Gastroesophageal sphincter (tissue), 3 donors: Measurements from ENCODE around the gene POU3F4.

Experiments used
- EP300 ChIP-seq: sonication (generic); formaldehyde crosslinking; IDR thresholded peaks from one replicate; pipeline ENCODE4 v1.6.1; 2017; ENCODE audit warnings: antibody characterized with exemption, mild to moderate bottlenecking
- POLR2A ChIP-seq, 2 donors: fragments of 450-650 bp; IDR thresholded peaks; one replicate each; pipeline ENCODE4 v1.6.1; 2017; ENCODE audit warnings: antibody characterized with exemption in 2 of 2, mild to moderate bottlenecking in 2 of 2, moderate library complexity in 1 of 2
- TF ChIP-seq, protein P1 (sequence below), 4 experiments: fragments of 200-600 bp in 2 of 4; fragments of 450-650 bp in 2 of 4; sonication (generic) in 1 of 4; IDR thresholded peaks; one replicate each; pipeline ENCODE4 v1.5.1; 2017 to 2019; ENCODE audit warnings: antibody characterized with exemption in 4 of 4, mild to moderate bottlenecking in 2 of 4, moderate library complexity in 2 of 4

DNA sequence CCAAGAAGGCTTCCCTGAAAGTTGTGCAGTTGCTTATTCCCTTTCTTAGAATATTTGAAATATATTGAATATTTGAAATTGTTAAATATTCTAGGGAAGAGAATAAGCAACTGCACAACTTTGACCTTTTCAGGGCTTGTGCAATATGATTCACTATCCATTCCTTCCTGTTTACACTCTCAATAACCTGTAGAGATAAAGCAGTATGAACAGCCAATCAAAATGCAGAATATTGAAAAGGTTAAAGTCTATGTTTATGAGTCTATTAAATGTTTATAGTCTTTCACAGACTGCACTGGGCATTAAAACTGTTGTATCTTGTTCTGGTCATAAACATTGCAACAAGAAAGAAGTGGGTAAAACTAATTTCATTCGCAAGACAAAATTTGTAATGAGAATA lies 13.8 kb downstream of the POU3F4 start:
- TF ChIP-seq, protein P1, sequence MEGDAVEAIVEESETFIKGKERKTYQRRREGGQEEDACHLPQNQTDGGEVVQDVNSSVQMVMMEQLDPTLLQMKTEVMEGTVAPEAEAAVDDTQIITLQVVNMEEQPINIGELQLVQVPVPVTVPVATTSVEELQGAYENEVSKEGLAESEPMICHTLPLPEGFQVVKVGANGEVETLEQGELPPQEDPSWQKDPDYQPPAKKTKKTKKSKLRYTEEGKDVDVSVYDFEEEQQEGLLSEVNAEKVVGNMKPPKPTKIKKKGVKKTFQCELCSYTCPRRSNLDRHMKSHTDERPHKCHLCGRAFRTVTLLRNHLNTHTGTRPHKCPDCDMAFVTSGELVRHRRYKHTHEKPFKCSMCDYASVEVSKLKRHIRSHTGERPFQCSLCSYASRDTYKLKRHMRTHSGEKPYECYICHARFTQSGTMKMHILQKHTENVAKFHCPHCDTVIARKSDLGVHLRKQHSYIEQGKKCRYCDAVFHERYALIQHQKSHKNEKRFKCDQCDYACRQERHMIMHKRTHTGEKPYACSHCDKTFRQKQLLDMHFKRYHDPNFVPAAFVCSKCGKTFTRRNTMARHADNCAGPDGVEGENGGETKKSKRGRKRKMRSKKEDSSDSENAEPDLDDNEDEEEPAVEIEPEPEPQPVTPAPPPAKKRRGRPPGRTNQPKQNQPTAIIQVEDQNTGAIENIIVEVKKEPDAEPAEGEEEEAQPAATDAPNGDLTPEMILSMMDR (IDR thresholded peaks at IDR 0.05): no peak
- no peak for TF ChIP-seq EP300
- TF ChIP-seq POLR2A (IDR thresholded peaks at IDR 0.05): no peak
